GM12864 (cell line): ENCODE results near the gene TACR2.

Experiments used
- DNase-seq: peaks from one replicate; pipeline ENCODE4 v3.0.0-alpha.2; 2011; ENCODE audit warnings: low read depth
- H3K4me3 ChIP-seq: 2 replicates; pipeline ENCODE4 v1.5.1; 2011; ENCODE audit warnings: mild to moderate bottlenecking, low read depth, low read length, control low read depth
- TF ChIP-seq, protein P1 (sequence below): IDR thresholded peaks from 2 replicates; pipeline ENCODE4 v1.5.1; 2011; ENCODE audit warnings: low read depth, mild to moderate bottlenecking, moderate library complexity, low read length, control low read depth, inconsistent platforms; ENCODE audit errors: missing control alignments

Gene TACR2

DNA sequence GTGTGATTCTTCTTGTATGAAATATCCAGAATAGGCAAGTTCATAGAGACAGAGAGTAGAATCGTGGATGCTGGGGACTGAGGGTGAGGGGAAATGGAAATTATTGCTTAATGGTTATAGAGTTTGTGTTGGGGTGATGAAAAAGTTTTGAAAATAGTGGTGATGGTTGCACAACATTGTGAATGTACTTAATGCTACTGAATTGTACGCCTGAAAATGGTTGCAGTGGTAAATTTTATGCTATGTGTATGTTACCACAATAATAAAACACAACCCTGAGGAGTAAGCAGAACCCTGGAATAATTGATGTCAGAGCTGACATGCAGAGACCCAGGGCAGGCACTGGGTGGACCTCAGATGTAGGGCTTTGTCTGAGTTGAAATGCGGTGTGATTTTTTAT, 57.6 kb downstream of the TACR2 start:
- no peak overlapping the region for H3K4me3 ChIP-seq
- DNase-seq, result no peak
- TF ChIP-seq, protein P1, sequence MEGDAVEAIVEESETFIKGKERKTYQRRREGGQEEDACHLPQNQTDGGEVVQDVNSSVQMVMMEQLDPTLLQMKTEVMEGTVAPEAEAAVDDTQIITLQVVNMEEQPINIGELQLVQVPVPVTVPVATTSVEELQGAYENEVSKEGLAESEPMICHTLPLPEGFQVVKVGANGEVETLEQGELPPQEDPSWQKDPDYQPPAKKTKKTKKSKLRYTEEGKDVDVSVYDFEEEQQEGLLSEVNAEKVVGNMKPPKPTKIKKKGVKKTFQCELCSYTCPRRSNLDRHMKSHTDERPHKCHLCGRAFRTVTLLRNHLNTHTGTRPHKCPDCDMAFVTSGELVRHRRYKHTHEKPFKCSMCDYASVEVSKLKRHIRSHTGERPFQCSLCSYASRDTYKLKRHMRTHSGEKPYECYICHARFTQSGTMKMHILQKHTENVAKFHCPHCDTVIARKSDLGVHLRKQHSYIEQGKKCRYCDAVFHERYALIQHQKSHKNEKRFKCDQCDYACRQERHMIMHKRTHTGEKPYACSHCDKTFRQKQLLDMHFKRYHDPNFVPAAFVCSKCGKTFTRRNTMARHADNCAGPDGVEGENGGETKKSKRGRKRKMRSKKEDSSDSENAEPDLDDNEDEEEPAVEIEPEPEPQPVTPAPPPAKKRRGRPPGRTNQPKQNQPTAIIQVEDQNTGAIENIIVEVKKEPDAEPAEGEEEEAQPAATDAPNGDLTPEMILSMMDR, result no peak

DNA sequence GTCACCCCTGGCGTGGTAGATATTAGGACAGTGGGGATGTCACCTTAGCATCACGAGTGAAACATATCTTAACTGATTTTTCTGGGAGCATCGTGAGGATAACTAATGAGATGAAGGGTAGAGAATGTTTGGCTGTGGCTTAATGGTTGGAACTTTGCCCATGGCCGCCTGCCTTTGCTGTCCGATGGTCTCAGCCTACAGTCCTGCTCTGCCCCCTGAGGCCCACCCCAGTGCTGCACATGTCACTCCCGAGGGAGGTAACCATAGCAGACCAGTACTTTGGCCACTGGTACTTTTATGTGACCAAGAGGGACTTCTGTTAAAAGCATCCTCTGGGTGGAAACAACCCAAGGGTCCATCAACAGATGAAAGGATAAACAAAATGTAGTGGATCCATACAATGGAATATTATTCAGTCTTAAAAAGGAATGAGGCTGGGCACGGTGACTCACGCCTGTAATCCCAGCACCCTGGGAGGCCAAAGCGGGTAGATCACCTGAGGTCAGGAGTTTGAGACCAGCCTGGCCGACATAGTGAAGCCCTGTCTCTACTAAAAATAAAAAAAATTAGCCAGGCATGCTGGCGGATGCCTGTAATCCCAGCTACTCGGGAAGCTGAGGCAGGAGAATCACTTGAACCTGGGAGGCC, 58.4 kb downstream of the TACR2 start:
- no peak for DNase-seq
- no peak overlapping the region for H3K4me3 ChIP-seq

DNA sequence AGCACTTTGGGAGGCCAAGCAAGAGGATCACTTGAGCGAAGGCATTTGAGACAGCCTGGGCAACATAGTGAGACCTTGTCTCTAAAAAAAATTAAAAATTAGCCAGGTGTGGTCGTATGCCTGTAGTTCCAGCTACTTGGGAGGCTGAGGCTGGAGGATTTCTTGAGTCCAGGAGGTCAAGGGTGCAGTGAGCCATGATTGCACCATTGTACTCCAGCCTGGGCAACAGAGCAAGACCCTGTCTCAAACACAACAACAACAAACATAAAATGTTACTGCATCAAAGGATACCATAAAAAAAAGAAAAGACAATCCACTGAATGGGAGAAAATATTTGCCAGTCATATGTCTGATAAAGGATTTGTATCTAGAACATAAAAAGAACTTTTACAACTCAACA, 60.5 kb downstream of the TACR2 start:
- no peak for DNase-seq
- TF ChIP-seq, protein P1, result no peak

More for the DNA sequence above, 58.4 kb downstream of the TACR2 start:
- TF ChIP-seq, protein P1, result no peak

DNA sequence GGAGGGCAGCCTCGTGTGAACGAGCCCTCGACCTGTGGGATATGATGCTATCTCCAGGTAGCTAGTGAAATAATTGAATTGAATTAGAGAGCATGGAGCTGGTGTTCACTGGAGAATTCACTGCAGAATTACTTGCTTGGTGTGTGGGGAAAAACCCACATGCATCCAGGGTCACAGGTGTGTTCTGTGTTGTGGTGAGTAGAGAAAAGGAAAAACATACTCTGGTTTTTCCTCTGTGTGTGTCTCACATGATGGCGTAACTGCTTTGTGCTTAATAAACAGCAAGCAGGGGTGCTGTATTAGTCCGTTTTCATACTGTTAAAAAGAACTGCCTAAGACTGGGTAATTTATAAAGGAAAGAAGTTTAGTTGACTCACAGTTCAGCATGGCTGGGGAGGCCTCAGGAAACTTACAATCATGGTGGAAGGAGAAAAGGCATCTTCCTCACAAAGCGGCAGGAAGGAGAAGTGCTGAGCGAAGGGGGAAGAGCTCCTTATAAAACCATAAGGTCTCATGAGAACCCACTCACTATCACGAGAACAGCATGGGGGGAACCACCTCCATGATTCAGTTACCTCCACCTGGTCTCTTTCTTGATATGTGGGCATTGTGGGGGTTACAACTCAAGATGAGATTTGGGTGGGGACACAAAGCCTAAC, 62.6 kb downstream of the TACR2 start:
- no peak overlapping the region for H3K4me3 ChIP-seq
- TF ChIP-seq, protein P1, result no peak
- no peak for DNase-seq

More for the DNA sequence above, 60.5 kb downstream of the TACR2 start:
- no peak overlapping the region for H3K4me3 ChIP-seq
